ENCODE measurements around the gene CDC42SE2. TPM values are rescaled to one million over a fixed set of nuclear protein-coding genes. Genes with fewer than 3 reads are reported as not detected.

The CDC42SE2 gene
- polyA plus RNA-seq, 1 donor from 2014 or later = 48.2 TPM

- H3K27ac ChIP-seq (ENCODE audit: low read length) = no peak overlapping the region
- no peak overlapping the region for H3K4me3 ChIP-seq (ENCODE audit: low read length)
- no peak for TF ChIP-seq SMC3 (conservative IDR thresholded peaks at IDR 0.05; ENCODE audit: poor library complexity)
- no peak for TF ChIP-seq POLR2AphosphoS5 (IDR thresholded peaks at IDR 0.05)
- no peak for TF ChIP-seq CTCF (IDR thresholded peaks at IDR 0.05; ENCODE audit: poor library complexity, severe bottlenecking)
- no peak for TF ChIP-seq RAD21 (conservative IDR thresholded peaks at IDR 0.05)
- no peak for TF ChIP-seq EZH2 (IDR thresholded peaks at IDR 0.05; ENCODE audit: borderline replicate concordance, insufficient read depth, low read length, poor library complexity, severe bottlenecking)
- TF ChIP-seq EP300 (conservative IDR thresholded peaks at IDR 0.05; ENCODE audit: poor library complexity, severe bottlenecking) = no peak
- TF ChIP-seq MXI1 (conservative IDR thresholded peaks at IDR 0.05; ENCODE audit: poor library complexity, severe bottlenecking) = no peak
- TF ChIP-seq TAF1 (IDR thresholded peaks at IDR 0.05; ENCODE audit: low read depth) = no peak
- TF ChIP-seq REST (IDR thresholded peaks at IDR 0.05; ENCODE audit: borderline replicate concordance) = no peak
These were observed 97.9 kb downstream of the CDC42SE2 start for GRCh38 chr5:131361677-131362315.

GRCh38 chr5:131363811-131364506, 100.1 kb downstream of the CDC42SE2 start:
- TF ChIP-seq TAF1 (IDR thresholded peaks at IDR 0.05; ENCODE audit: low read depth) (no peak), EZH2 (IDR thresholded peaks at IDR 0.05; ENCODE audit: borderline replicate concordance, insufficient read depth, low read length, poor library complexity, severe bottlenecking) (no peak), POLR2AphosphoS5 (IDR thresholded peaks at IDR 0.05) (no peak), MXI1 (conservative IDR thresholded peaks at IDR 0.05; ENCODE audit: poor library complexity, severe bottlenecking) (no peak), EP300 (conservative IDR thresholded peaks at IDR 0.05; ENCODE audit: poor library complexity, severe bottlenecking) (no peak), REST (IDR thresholded peaks at IDR 0.05; ENCODE audit: borderline replicate concordance) (no peak), SMC3 (conservative IDR thresholded peaks at IDR 0.05; ENCODE audit: poor library complexity) (no peak), RAD21 (conservative IDR thresholded peaks at IDR 0.05) (no peak)
- no peak overlapping the region for H3K27ac ChIP-seq (ENCODE audit: low read length)

More at GRCh38 chr5:131361677-131362315, 97.9 kb downstream of the CDC42SE2 start:
- H3K9me2 ChIP-seq (ENCODE audit: insufficient read depth, low read length) = no peaks in the 10 kb centered on the region
- H3F3A ChIP-seq (ENCODE audit: insufficient read depth, low read length, poor library complexity, severe bottlenecking) = no peaks in the 10 kb centered on the region
- no peak overlapping the region for H3K4me2 ChIP-seq (ENCODE audit: low read length)
- no peaks in the 10 kb centered on the region for H3K79me2 ChIP-seq (replicated peaks; ENCODE audit: insufficient read depth, low read length)
- H2AFZ ChIP-seq (ENCODE audit: low read depth, low read length) = no peak overlapping the region
- no peaks in the 10 kb centered on the region for H3K9me3 ChIP-seq (ENCODE audit: low read length)
- H3K27me3 ChIP-seq (ENCODE audit: insufficient read depth, low read depth, low read length) = no peaks in the 10 kb centered on the region
- H3K9ac ChIP-seq (ENCODE audit: low read length) = no peak overlapping the region
- H4K20me1 ChIP-seq (ENCODE audit: insufficient read depth) = no peaks in the 10 kb centered on the region
- H3K36me3 ChIP-seq (ENCODE audit: insufficient read depth, low read length) = no peaks in the 10 kb centered on the region

More at GRCh38 chr5:131363811-131364506, 100.1 kb downstream of the CDC42SE2 start:
- no peaks in the 10 kb centered on the region for H3F3A ChIP-seq (ENCODE audit: insufficient read depth, low read length, poor library complexity, severe bottlenecking)
- no peaks in the 10 kb centered on the region for H3K36me3 ChIP-seq (ENCODE audit: insufficient read depth, low read length)
- H4K20me1 ChIP-seq (ENCODE audit: insufficient read depth) = no peaks in the 10 kb centered on the region
- no peaks in the 10 kb centered on the region for H3K79me2 ChIP-seq (replicated peaks; ENCODE audit: insufficient read depth, low read length)
- no peak overlapping the region for H3K4me3 ChIP-seq (ENCODE audit: low read length)
- no peak overlapping the region for H3K9ac ChIP-seq (ENCODE audit: low read length)
- no peaks in the 10 kb centered on the region for H3K27me3 ChIP-seq (ENCODE audit: insufficient read depth, low read depth, low read length)
- H3K9me2 ChIP-seq (ENCODE audit: insufficient read depth, low read length) = no peaks in the 10 kb centered on the region
- no peak overlapping the region for H3K4me2 ChIP-seq (ENCODE audit: low read length)
- H2AFZ ChIP-seq (ENCODE audit: low read depth, low read length) = no peak overlapping the region
- H3K9me3 ChIP-seq (ENCODE audit: low read length) = no peaks in the 10 kb centered on the region

Data from neural cell (in vitro differentiated cells).